Fibroblast of skin of abdomen (primary cell): ENCODE results near the gene HBQ1. TPM values are rescaled to one million over a fixed set of nuclear protein-coding genes. Genes with fewer than 3 reads are reported as not detected.
"Not testable (repeated sequence)": the region's sequence is repeated elsewhere in the genome, so short reads cannot be mapped to it uniquely, and the experiment has no call there.

Experiments
- DNase-seq: peaks from one replicate; pipeline ENCODE4 v3.0.0-alpha.2; 2013
- polyA plus RNA-seq, 2 experiments: library from polyadenylated mRNA; unstranded; fragments of 120-200 nt; gene quantifications; one replicate each; pipeline ENCODE4 v1.2.1, GENCODE V29; 2013; ENCODE audit not compliant: insufficient read length in 2 of 2

The HBQ1 gene
- polyA plus RNA-seq (2013, experiment 1 of 2; ENCODE audit: insufficient read length), result 0.66 TPM
- 0.41 TPM for polyA plus RNA-seq (2013, experiment 2 of 2; ENCODE audit: insufficient read length)

DNA sequence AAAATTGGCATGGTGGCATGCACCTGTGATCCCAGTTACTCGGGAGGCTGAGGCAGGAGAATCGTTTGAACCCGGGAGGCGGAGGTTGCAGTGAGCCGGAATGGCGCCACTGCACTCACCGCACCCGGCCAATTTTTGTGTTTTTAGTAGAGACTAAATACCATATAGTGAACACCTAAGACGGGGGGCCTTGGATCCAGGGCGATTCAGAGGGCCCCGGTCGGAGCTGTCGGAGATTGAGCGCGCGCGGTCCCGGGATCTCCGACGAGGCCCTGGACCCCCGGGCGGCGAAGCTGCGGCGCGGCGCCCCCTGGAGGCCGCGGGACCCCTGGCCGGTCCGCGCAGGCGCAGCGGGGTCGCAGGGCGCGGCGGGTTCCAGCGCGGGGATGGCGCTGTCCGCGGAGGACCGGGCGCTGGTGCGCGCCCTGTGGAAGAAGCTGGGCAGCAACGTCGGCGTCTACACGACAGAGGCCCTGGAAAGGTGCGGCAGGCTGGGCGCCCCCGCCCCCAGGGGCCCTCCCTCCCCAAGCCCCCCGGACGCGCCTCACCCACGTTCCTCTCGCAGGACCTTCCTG, at the start of gene HBQ1:
HBQ1 (plus strand) TSS at position 359 of the 575 bp plus-strand sequence; CDS start at position 387, 28 bp downstream.
- peak; percentile 25 for DNase-seq

DNA sequence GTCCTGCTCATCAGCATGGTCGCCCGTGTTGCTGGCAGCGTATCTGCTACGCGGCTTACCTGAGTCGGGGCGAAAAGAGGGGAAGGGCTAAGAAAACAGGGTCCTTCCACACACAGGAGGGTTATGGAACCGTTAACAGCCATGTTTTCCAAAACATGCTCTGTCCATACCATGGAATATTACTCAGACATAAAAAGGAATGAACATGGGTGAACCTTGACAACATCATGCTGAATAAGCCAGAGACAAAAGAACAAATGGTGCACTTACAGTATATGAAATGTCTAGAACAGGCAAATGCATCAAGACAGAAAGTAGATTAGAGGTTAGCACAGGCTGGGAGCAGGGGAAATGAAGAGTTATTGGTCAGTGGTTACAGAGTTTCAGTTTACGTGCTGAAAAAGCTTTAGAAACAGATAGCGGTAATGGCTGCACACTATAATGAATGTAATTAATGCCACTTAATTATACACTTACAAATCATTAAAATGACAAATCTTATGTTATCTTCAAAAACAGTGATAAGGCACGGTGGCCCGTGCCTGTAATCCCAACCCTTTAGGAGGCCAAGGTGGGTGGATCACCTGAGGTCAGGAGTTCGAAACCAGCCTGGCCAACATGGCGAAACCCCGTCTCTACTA, 49.6 kb upstream of the HBQ1 start:
- DNase-seq, result no peak

DNA sequence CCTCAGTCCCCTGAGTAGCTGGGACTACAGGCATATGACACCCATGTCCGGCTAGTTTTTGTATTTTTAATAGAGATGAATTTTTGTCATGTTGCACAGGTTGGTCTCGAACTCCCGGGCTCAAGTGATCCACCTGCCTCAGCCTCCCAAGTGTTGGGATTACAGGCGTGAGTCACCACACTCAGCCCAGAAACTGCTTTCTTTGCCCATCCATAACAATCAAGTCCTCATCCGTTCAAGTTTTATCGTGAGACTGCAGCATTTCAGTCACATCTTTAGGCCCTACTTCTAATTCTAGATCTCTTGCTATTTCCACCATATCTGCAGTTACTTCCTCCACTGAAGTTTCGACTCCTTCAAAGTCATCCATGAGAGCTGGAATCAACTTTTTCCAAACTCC, 48.1 kb upstream of the HBQ1 start:
- DNase-seq, result no peak

DNA sequence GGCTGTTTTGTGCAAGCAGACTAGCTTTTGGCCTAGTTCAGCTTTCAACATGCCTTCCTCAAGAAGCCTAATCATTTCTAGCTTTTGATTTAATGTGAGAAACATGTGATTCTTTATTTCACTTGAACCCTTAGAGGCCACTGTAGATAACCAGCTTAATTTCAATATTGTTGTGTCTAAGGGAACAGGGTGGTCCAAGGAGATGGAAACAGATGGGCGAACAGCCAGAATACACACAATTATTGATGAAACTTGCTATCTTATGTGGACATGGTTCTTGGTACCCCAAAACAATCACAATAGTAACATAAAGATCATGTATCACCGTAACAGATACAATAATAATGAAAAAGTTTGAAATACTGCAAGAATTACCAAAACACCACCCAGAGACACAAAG, 46.5 kb upstream of the HBQ1 start:
- no peak for DNase-seq

DNA sequence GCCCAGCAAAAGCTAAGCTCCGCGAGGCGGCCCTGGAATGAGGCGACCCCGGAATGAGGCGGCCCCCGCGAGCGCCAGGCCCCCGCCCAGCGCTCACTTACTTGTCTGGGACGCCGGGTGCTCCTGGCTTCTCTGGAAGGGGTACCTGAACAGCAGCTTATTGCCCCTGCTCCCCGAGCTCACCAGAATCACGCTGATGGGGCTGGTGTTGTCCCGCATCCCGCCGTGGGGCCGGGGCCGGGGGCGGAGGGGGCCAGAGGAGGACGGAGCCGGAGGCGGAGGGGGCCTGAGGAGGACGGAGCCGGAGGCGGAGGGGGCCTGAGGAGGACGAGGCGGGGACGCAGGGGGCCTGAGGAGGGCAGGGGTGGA, 42.2 kb upstream of the HBQ1 start:
- DNase-seq, result peak; percentile 12

DNA sequence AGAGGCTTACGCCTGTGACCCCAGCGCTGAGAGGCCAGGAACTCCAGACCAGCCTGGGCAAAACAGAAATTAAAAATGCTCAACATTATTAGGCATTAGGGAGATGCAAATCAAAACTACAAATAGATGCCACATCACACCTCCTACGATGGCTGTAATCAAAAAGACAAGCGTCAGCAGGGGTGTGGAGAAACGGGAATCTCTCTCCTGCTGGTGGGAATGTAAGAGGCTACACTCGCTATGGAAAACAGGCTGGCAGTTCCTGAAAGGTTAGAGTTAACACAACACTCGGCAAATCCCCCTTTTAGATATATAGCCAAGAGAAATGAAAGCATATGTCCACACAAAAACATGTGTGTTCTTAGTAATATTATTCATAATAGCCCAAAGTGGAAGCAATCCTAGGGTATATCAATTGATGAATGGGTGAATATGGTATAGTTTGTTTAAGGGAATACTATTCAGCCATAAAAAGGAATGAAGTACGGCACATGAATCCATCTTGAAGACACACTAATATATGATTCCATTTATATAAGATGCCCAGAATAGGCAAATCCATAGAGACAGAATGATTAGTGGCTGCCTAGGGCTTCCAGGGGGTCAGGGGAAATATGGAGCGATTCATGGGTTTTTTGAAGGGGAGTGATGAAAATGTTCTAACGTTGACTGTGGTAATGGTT, 39.9 kb upstream of the HBQ1 start:
- DNase-seq, result no peak

DNA sequence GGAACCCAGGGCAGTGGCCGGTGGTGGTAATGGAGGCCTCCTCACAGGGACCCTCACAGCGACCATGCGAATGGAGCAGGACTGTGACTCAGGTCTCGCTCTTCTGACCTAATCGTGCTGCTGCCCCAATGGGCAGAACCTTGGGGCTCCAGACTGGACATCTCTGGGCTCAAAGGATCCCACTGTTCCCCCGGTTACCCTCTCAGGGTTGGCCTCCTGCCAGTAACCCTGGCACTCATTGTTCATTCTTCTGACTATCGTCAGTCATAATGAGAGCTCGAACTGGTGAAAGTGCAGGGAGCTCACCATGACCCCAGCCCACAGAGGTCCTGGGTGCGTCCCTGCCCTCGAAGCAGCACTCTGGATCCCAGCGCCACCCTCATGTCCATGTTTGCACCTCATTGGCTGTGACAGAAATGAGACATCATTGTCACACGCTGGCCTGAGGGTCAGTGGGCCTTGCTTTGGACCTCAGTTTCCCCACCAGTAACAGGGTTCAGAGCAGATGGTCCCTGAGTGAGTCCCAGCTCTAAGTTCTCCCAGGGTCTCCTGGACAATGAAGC, 37.8 kb upstream of the HBQ1 start:
- DNase-seq, result no peak

DNA sequence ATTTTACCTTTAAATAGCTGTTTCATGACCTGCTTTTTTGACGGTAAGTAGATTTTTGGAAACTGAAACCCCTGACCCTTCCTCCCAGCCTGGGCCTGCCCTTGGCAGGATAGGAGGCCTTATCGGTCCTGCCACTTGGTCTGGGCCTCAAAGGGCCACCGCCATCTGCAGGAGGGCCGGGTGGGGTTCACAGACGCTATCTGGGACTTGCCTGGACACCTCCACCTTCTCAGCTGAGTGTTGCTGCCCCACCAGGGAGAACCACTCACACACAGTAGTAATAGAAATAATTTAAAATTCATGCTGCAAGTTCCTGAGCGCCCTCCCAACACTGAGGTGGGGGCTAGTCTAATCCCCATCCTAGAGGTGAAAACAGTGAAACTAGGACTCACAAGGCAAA, 37.2 kb upstream of the HBQ1 start:
- DNase-seq, result no peak

DNA sequence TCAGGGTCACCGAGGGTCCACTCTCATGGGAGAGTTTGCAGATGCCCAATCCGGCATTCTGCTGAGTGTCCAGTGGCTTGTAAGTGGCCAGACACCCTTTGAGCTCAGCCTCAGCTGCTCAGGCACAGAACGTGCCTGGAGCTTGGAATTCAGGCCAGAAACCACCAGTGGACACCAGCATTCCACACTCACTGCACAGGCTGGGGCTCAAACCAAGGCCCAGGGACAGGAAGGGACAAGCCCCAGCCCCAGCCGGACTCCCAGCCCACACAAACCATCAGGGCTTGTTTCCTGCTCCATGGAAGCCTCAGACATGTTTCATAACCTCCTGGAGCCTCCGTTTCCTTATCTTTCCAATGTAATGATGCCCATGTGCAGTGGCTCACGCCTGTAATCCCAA, 36.8 kb upstream of the HBQ1 start:
- no peak for DNase-seq

DNA sequence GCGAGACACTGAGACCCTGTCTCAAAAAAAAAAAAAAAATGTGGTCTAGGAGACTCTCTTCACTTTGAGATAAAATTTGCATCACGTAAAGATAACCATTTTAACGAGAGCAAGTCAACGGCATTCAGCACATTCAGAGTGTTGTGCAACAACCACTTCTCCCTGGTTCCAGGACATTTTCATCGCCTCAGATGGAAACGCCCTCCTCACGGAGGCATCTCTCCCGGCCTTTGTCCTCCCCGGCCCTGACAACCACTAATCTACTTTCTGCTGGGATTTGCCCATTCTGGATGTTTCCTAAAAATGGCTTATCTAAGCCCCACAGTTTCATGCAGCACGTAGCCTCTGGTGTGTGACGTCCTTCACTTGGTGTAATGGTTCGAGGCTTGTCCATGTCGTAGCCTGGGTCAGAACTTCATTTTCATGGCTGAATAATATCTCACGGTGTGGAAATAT, 35.4 kb upstream of the HBQ1 start:
- no peak for DNase-seq

DNA sequence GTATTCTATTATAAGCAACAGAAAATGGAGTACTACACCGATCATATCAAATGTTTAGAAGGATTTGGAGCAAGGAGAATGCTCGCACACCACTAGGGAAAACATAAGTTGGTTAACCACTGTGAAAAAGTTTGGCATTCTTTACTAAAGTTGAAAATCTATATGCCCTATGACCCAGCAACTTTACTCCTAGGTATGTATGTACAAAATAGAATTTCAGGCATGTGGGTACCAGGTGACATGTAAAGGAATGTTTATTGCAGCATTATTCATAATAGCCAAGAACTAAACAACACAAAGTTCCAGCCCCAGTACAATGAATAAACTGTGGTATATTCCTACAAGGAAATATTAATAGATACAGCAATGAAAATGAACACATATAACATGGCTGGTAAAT, 33.6 kb upstream of the HBQ1 start:
- DNase-seq, result no peak

DNA sequence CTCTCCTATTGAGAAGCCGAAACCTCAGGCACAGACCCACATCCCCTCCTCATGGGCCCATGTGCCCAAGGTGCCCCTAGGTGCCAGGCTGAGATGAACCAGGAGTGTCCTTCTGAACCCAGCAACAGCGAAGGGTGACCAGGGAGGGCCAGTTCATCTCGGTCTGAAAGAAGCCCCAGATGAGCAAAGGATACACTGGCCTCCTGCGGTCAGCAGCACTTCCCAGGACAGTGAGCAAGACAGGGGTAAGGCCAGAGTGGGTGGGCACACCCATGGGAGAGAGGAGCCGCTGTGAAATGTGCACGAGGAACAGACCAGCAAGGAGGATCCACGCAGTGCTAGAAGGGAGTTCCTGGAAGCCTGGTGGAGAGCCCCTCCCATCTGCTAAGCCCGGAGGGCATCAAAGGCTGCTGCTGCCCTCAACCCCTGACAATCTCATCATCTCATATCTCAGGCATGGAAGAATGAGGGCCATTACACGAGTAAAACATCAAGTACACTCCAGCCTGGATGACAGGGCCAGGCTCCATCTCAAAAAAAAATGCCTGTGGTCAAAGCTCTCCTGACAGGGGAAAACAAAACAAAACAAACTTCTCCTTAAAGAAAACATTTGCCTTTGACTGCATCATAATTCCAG, 31.1 kb upstream of the HBQ1 start:
- DNase-seq, result no peak

DNA sequence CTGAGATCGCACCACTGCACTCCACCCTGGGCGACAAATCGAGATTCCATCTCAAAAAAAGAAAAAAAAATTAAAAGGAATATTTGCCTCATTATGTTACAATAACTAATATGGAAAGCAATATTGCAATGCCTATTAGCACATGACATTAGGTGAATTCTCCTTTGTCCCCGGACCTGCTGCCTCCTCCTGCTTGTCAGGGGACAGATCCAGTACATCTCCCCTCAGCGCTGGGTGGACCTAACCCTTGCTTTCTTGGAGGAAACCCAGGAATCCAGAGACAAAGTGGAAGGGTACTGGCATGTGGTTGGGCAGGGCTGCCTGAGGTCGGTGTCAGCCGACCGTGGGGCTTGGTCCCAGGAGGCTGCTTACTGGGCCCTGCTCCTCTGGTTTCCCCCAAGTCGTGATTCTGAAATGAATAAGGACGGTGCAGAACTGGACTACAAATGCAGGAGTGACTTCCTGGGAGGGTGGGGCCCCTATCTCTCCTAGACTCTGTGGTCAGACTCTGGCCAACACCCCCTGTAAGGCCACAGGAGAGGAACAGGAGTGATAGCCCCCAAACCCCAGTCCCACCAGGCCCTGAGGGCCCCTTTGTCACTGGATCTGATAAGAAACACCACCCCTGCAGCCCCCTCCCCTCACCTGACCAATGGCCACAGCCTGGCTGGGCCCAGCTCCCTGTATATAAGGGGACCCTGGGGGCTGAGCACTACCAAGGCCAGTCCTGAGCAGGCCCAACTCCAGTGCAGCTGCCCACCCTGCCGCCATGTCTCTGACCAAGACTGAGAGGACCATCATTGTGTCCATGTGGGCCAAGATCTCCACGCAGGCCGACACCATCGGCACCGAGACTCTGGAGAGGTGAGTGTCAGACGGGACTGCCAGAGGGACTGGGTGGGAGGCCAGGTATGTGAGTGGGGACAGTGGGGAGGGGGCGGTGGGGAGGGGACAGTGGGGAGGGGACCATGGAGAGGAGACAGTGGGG, 27.8 kb upstream of the HBQ1 start, which contains the start of gene HBZ:
HBZ (plus strand) TSS at position 504 of the 988 bp plus-strand sequence; CDS start at position 770, 266 bp downstream.
- DNase-seq, result no peak

DNA sequence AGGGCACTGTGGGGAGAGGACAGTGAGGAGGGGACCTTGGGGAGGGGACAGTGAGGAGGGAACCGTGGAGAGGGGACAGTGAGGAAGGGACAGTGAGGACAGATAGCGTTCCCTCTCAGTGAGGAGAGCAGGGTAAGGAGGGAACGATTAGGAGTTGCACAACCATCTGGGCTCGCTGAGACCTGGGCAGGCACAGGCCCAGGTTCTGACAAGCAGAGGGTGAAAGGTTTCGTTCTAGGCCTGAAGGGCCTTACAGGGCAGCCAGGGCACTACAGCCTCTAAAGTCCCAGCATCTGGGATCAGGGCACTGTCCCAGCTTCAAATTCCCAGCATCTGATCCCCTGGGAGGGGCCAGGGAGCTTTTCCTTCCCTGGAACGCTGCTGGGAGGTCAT, 27.1 kb upstream of the HBQ1 start:
- DNase-seq, result not testable (repeated sequence)

DNA sequence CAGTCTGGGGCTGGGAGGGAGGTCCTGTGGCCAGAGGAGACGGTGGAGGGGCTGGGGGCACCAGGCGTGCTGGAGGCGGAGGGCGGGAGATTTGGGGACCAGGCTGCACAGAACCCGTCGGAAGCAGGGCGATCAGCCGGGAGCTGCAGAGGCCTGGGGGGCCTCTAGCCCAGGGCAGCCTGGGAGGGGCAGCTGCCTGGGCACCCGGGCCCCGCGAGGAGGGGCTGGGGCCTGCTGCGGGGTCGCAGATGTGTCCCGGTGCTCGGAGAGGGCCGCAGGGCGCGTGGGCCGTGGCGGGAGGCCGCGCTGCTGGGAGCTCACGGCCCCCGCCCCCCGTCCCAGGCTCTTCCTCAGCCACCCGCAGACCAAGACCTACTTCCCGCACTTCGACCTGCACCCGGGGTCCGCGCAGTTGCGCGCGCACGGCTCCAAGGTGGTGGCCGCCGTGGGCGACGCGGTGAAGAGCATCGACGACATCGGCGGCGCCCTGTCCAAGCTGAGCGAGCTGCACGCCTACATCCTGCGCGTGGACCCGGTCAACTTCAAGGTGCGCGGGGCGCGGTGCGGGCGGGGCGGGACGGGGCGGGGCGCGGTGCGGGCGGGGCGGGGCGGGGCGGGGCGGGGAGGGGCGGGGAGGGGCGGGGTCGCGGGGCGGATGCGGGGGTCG, 26.6 kb upstream of the HBQ1 start:
- DNase-seq, result not testable (repeated sequence)

DNA sequence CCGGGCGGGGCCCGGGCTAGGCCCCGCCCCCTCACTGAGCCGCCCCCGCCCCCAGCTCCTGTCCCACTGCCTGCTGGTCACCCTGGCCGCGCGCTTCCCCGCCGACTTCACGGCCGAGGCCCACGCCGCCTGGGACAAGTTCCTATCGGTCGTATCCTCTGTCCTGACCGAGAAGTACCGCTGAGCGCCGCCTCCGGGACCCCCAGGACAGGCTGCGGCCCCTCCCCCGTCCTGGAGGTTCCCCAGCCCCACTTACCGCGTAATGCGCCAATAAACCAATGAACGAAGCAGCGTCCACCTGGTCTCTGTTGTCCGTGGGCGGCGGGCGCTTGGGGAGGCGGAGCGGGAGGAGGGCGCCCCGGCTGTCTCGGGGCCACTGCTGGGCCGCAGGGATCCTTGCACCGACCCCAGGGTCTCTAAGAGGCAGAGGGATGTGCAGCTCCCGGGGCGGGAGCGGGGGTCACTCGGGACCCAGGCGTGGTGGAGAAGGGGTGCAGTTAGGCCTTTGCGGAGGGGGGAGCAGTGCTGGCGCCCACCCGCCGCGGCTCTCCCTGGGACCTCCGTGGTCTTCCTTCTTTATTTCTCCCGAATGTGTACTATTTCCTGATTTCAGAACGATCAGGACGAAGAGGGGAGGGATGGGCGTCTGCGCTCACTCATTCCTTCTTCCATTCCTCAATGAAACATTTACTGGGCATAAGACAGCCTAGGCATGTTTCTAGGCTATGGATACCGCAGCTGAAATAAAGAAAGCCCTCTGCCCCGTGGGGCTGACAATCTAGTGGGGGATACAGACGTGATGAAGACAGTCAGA, 25.8 kb upstream of the HBQ1 start:
- peak; percentile 10 for DNase-seq

DNA sequence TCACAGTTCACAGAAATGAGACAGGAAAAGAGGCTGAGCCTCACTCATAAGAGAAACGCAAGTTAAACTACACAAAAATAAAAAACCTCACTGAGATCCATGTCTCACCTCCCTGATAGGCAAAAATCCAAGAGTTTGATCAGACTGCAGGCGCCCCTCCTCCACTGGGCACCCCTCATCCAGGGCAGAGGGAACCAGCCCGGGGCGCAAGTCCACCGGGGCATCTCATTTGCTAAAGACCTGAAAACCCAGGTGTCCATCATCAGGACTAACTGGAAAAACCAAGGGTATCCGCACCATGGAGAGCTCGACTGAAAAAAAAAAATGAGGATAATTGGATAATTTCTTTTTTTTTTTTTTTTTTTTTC, 25.2 kb upstream of the HBQ1 start:
- DNase-seq, result no peak

DNA sequence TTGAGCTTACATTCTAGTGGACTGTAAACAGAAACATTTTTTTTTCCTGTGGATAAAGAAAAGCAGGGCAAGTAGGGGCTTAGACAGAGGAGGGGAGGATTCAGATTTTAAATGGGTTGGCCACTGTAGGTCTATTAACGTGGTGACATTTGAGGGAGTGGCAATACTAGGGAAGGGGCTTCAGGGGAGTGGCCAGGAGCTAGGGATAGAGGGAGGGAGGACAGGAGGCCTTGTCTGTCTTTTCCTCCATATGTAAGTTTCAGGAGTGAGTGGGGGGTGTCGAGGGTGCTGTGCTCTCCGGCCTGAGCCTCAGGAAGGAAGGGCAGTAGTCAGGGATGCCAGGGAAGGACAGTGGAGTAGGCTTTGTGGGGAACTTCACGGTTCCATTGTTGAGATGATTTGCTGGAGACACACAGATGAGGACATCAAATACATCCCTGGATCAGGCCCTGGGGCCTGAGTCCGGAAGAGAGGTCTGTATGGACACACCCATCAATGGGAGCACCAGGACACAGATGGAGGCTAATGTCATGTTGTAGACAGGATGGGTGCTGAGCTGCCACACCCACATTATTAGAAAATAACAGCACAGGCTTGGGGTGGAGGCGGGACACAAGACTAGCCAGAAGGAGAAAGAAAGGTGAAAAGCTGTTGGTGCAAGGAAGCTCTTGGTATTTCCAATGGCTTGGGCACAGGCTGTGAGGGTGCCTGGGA, 21.0 kb upstream of the HBQ1 start:
- DNase-seq, result no peak

DNA sequence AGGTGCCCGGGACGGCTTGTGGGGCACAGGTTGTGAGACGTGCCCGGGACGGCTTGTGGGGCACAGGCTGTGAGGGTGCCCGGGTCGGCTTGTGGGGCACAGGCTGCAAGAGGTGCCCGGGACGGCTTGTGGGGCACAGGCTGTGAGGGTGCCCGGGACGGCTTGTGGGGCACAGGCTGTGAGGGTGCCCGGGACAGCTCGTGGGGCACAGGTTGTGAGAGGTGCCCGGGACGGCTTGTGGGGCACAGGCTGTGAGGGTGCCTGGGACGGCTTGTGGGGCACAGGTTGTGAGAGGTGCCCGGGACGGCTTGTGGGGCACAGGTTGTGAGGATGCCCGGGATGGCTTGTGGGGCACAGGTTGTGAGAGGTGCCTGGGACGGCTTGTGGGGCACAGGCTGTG, 20.0 kb upstream of the HBQ1 start:
- not testable (repeated sequence) for DNase-seq
